HG03066 (cell line): ENCODE data around the gene QSOX1.
"Not testable (repeated sequence)": the region's sequence is repeated elsewhere in the genome, so short reads cannot be mapped to it uniquely, and the experiment has no call there.

Source experiments
- ATAC-seq: cut with Tn5 transposase; IDR thresholded peaks from one replicate; pipeline ENCODE4 v1.9.1; 2021; ENCODE audit warnings: low read depth; ENCODE audit not compliant: unreplicated experiment

The QSOX1 gene

DNA sequence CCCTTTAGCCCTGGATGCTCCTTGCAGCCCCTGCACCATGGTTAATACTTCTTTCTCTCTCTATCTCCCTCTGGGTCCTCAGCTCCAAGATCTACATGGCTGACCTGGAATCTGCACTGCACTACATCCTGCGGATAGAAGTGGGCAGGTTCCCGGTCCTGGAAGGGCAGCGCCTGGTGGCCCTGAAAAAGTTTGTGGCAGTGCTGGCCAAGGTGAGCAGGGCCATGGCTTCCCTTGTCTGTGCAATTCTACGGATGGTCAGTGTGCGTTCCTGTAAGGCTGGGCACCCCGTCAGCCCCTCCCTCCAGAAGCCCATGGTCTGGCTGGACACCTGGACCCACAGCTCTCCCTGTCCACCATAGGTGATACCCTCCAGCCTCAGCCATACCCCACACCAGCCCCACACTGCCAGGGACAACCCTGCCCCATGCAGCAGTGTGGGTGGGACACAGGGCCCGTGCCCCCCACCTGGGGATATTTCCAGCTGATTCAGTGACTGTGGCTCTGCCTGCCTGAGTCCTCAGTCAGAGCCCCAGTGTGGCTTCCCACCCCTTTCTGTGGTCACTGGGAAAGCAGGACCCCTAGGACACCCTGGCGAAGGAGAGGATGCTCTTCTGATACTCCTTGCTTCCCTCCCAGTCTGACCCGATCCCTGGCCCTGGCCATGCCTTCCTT lies 31.4 kb downstream of the QSOX1 start:
- no peak for ATAC-seq

DNA sequence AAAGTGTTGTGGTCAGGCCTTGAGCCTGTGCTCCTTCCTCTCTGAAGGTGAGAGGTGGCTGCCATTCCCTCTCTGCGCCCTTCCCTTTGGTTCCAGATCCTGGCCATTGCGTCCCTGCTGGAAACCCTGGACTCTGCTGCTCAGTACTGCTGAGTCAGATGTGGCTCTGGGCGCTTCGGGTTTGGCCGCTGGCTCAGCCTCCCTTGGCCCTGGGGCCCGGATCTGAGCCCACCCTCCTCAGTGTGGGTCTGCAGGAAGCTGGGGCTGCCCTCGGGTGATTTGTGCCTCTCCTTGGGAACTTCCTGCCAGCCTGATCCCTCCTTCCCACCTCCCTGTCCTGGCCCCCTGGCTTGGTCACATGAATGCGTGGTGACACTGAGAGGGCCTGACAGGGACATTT lies 32.2 kb downstream of the QSOX1 start:
- ATAC-seq = no peak

- no peak for ATAC-seq
Measured at GRCh38 chr1:180187626-180188025, 33.0 kb downstream of the QSOX1 start.

GRCh38 chr1:180188091-180188506 lies 33.4 kb downstream of the QSOX1 start:
- ATAC-seq = no peak

- no peak for ATAC-seq
Measured at GRCh38 chr1:180188684-180189175, 34.1 kb downstream of the QSOX1 start.

GRCh38 chr1:180190091-180190490 lies 35.4 kb downstream of the QSOX1 start:
- ATAC-seq = no peak

GRCh38 chr1:180192172-180192571 lies 37.5 kb downstream of the QSOX1 start:
- ATAC-seq = no peak

- no peak for ATAC-seq
Measured at GRCh38 chr1:180193141-180194047, 38.7 kb downstream of the QSOX1 start.

GRCh38 chr1:180194048-180194425 lies 39.4 kb downstream of the QSOX1 start:
- no peak for ATAC-seq

DNA sequence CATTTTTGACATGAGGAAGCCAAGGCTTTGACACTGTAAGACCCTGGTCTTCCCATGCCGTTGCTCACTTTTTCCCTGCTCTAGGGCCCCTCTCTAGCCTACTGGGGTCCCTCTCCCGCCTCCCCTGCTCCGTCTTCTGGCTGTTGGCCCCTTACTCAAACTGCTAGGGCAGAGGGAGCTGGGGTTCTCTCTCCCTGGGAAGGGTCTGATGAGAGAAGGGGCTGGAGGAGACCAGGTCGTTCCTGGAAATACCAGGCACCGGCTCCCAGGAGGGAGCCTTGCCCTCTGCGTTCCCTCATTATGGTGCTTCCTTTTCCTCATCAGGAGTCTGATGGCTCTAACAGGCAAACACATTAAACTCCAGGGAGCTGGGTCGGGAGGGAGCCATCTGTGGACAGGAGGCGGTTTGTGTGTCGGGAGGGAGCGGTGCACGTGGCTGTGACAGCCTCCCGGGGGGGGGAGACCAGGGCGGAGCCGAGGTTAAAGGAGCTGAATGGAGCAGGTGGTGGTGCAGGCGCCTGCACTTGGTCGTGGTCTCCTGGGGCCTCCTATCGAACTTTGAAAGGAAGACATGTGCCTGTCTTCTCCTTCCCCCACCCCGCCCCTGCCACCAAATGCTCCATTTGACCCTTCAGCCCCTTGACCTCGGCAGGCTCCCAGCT lies 40.0 kb downstream of the QSOX1 start:
- ATAC-seq = no peak

DNA sequence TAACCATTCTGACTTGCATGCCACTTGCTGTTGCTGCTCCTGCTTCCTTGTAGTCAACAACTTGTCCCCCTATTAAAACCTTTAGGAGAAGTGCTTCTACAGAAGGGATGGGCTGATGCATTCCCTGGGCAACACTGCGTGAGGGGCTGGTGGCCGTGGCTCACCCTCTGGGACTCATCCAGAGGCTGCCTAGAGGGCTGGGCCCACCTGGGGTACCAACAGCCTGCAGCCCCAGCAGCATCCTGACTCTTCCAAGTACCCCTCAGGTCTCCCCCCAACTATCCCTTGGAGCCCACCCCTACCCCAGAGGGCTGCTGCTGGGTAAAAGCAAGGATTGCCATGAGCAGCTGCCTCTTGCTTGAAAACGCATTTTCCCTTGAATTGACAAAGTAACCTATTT lies 40.7 kb downstream of the QSOX1 start:
- no peak for ATAC-seq

DNA sequence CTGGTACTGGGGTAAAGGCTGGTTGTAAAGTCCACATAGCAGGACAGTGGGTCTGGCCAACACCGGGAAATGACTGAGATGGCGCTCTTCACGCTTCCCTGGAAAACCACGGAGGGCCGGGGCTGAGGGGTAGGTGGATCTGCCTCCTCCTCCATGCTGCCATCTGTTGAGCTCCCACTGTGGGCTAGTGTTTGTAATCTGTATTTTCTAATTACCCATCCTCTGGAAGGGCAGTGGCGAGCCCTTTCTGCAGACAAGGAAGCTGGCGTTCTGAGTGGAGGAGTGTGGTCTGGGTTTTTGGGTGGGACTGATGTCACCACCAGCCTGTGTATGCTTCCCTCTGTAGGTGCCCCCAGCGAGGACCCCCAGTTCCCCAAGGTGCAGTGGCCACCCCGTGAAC lies 41.2 kb downstream of the QSOX1 start:
- ATAC-seq = no peak

DNA sequence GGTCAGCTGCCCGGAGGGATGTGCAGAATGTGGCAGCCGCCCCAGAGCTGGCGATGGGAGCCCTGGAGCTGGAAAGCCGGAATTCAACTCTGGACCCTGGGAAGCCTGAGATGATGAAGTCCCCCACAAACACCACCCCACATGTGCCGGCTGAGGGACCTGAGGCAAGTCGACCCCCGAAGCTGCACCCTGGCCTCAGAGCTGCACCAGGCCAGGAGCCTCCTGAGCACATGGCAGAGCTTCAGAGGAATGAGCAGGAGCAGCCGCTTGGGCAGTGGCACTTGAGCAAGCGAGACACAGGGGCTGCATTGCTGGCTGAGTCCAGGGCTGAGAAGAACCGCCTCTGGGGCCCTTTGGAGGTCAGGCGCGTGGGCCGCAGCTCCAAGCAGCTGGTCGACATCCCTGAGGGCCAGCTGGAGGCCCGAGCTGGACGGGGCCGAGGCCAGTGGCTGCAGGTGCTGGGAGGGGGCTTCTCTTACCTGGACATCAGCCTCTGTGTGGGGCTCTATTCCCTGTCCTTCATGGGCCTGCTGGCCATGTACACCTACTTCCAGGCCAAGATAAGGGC lies 41.9 kb downstream of the QSOX1 start:
- ATAC-seq = no peak

DNA sequence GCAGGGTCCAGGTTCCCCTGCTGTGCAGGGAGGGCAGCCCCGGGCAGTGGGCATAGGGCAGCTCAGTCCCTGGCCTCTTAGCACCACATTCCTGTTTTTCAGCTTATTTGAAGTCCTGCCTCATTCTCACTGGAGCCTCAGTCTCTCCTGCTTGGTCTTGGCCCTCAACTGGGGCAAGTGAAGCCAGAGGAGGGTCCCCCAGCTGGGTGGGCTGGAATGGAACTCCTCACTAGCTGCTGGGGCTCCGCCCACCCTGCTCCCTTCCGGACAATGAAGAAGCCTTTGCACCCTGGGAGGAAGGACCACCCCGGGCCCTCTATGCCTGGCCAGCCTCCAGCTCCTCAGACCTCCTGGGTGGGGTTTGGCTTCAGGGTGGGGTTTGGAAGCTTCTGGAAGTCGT lies 42.6 kb downstream of the QSOX1 start:
- ATAC-seq = no peak

DNA sequence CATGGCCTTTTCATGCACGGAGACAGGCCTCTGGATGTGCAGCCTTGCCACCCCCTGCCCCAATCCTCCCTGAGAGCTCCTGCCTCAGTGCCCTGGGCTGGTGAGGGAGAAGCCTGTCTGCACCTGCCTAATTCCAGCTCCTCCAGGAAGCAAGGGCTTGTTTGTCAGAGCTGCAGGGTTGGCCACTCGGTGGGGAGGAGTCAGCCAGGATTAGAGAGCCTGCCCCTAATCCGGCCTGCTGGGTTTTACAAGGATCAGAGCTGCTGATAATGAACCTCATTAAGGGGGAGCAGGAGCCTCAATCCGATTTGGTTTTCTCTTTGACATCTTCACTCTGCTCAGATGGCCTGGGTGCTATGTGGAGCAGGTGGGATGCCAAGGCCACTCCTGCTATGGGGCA lies 43.5 kb downstream of the QSOX1 start:
- no peak for ATAC-seq

DNA sequence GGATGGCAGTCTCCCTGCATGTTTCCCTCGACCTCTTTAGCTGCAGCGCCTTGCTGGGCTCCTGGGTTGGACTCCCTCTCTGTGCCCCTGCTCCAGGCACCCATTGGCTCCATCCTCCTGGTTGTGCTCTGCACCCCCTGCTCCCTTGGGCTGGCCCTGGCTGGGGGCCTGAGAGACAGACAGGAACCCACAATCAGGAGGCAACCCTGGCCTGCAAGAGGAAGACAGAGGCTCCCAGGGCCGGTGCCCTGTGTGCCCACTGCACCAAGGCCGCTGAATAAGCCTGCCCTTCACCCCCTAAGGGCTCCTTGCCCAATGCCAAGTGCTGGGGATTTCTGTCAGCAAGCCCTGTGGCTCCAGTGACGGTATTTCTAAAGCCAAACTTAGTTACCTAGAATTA lies 43.9 kb downstream of the QSOX1 start:
- no peak for ATAC-seq

- ATAC-seq = no peak
Measured at GRCh38 chr1:180199018-180199417, 44.3 kb downstream of the QSOX1 start.

DNA sequence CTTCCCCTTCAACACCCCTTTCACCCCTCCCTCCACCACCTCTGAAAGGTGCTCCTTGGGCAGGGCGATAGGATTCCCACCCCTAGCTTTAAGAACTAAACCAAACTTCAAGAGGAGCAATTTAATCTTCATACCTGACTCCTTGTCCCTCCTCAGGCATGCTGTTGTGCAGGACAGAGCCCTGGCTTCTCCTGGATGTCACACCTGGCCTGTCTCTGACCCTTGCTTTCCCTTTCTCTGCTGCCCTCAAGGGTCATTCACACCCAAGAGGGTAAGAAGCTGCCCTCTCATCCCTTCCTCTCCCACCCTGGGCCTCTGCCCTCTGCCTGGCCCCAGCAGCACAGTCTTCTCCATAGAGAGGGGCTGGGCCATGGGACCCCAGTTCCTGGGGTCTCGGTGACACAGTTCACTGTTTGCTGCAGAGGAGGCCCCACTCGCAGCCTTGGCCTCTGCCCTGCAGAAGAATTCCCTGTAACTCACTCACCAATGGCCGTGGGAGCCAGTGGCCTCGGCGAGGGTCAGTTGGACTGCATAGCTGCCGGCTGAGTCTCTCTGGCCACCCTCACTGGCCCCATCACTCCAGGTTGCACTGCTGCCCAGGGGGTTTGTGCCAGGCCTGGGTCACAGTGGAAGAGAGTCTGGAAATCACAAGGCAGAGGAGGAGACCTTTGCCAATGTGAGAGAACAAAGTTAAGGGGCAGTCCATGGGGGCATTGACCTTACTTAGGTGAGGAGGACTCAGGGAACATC lies 47.0 kb downstream of the QSOX1 start:
- no peak for ATAC-seq

GRCh38 chr1:180202588-180202987 lies 47.9 kb downstream of the QSOX1 start:
- not testable (repeated sequence) for ATAC-seq

- ATAC-seq = no peak
Measured at GRCh38 chr1:180204231-180204630, 49.6 kb downstream of the QSOX1 start.
